Glomerular visceral epithelial cell (primary cell): ENCODE results near the gene DBNL.

ENCODE experiments used
- DNase-seq: peaks from one replicate; pipeline ENCODE4 v3.0.0-alpha.2; 2016; ENCODE audit errors: extremely low spot score

The DBNL gene

GRCh38 chr7:44100458-44101302 lies 56.2 kb downstream of the DBNL start:
- DNase-seq = peak; percentile 95

DNA sequence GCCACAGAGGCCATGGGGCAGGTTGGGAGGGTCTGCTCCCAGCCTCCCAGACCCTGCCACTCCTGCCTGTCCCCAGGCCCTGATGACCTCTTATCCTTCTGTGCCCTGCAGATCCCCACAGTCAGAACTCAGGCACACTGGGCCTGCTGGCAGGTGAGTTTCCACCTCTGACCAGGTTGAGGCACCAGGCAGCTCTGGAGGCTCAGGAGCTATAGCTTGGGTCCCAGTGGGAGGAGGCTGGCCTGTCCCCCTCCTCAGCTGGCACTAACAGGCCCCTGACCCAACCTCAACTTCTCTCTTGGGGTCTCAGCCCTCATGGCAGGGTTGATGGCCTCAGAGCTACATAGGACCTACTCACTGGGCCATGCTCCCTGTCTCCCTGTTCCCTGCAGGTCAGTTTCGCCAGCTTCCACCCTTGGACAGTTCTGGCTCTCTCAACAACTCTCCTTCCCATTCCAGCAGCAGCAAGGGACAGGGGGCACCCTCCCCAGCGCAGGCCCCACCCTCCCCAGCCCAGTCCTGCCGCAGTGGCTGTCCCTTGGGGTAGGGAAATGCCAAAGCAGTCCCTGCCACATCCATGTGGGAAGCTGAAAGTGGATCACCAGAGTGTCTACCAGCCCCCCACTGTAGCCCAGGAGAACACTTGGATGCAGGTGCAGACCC lies 56.9 kb downstream of the DBNL start:
- DNase-seq = no peak

DNA sequence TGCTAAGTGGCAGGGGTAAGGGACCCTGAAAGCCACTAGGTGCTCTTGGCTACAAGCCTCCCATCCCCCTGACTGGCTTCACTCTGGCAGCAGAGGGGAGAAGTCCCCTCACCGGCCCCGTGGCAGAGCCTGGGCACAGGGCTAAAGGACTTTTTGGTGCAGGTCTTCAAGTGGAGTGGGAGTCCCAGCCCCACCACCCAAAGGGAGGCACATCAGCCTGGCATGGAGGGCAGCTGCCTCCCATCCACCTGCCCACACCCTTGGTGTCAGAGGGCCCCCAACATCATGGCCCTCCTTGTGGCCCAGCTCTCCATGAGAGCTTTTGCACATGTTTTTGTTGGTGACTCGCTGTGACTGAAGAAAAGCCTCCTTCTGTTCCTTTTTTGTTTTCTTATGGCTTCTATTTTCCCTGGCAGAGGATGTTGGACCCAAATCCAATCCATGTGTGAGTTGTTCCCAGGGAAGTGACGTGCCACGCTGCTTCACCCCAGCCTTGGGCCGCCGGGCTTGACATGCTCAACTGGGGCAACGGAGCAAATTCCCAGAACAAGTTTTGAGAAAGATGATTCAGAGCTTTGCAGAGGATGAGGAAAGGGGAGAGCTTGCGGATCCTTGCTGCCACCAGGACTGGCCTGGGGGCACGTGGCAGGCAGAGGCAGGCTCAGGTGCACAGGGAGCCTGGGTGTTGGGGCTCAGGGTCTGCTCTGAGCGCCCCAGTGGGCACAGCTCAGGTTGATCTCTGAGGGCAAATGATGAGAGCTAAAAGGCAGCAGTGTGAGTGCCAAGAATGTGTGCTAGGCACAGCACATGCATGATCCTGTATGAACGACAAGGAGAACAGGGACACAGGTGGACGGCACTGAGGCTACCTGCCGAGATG lies 57.7 kb downstream of the DBNL start:
- DNase-seq = peak; percentile 37

DNA sequence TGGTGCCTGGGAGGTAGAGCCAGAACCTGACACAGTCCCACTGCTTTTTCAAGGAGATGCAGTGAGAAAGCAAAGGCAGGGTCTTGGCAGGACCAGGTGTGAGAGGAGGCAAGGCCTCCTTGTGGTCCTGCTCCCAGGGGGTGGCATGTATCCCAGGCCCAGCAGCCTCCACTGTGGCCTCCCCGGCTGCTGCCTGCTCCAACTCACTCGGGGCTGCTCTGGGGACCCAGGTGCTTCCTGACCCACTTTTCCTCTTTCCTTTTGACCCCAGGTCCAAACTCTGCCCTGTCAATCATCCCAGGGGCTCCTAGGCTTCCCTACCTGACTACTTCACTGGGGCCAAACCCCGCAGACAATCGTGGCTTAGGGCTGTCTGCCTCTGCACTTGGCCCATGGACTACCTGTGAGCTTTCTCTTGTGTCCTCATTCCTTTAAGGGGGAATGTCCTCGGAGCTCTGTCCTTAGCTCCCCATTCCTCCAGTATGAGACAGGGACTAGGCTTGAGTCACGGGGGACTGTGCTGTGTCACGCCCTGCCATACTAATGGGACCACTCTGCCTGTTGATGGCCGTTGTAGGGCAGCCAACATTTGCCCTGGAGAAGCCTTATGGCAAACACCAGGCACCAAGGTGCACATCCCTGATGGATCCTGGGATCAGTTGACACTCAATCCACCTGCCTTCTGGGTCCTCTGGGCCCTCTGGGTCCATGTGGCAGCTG lies 58.5 kb downstream of the DBNL start:
- no peak for DNase-seq

GRCh38 chr7:44103566-44103922 lies 59.0 kb downstream of the DBNL start:
- DNase-seq = no peak

GRCh38 chr7:44103923-44104859 lies 59.7 kb downstream of the DBNL start, which contains the start of gene AEBP1:
TSS of gene AEBP1 (plus strand) at chr7:44104345. CDS start at chr7:44104666, 321 bp downstream.
- no peak for DNase-seq

DNA sequence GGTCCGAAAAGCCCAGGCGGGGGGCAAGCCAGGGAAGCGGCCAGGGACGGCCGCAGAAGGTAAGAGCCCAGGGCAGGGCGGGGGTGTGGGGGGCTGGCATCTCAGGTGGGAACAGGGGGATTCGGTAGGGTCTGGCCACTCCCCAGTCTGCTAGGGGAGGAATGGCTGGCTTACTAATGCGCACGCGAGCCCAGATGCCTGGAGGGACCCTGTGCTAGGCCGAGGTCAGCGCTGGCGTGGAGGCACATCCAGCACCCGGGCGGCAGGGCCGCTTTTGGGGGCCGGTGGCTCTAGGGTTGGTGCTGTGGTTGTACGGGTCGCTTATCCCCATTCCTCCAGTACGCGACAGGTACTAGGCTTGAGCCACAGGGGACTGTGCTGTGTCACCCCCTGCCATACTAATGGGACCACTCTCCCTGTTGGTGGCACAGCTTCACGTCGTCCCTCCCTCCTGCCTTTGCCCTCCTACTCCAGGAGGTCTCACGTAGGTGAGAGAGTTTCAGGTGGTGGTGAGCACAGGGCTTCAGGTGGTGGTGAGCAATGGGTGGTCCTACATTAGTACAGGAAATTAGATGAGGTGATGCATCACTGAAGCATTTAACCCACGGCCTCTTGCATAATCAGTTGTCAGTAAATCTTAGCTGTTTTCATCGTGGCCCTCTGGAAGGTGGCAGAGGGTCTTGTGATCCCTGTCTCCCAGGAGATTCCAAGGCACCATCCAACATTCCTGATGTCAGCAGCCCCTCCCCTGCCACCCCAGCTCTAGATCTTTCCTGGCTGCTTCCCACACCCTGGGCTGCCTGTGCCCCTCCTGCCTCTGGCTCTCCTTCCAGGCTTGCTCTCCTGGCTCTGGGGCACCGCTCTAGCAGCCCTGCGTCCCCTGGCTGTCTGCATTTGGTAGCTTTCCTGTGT lies 60.6 kb downstream of the DBNL start:
- peak; percentile 77 for DNase-seq

GRCh38 chr7:44105832-44106231 lies 61.3 kb downstream of the DBNL start:
- DNase-seq = no peak

- DNase-seq = no peak
Observed at GRCh38 chr7:44106311-44107065, 62.0 kb downstream of the DBNL start.

DNA sequence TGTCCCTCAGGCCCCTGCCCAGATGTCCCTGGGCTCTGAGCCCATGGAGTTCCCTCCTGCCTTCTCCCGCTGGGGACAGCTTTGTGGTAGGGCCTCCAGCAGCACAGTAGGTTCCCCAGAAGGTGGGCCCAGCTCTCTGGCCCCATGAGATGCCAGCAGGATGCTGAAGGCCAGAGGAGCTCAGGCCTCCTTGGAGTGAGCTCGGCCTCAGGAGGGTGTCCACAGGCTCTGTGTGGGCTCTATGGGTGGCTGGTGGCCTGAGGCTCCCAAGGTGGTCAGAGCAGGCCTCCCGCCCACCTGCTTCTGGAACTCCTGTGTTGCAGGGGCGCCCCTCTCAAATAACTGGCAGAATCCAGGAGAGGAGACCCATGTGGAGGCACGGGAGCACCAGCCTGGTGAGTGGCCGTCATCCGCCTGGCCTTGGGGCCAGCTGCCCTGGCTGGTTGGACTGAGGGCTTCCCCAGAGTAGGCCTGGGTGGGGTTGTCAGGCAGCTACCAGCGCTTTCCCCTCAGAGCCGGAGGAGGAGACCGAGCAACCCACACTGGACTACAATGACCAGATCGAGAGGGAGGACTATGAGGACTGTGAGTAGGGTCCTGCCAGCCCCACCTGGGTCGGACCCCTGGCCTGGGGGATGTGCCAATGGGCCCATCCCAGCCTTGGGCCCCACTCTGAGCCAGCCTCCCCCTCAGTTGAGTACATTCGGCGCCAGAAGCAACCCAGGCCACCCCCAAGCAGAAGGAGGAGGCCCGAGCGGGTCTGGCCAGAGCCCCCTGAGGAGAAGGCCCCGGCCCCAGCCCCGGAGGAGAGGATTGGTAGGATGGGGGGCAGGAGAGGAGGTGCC lies 62.8 kb downstream of the DBNL start:
- DNase-seq = no peak

DNA sequence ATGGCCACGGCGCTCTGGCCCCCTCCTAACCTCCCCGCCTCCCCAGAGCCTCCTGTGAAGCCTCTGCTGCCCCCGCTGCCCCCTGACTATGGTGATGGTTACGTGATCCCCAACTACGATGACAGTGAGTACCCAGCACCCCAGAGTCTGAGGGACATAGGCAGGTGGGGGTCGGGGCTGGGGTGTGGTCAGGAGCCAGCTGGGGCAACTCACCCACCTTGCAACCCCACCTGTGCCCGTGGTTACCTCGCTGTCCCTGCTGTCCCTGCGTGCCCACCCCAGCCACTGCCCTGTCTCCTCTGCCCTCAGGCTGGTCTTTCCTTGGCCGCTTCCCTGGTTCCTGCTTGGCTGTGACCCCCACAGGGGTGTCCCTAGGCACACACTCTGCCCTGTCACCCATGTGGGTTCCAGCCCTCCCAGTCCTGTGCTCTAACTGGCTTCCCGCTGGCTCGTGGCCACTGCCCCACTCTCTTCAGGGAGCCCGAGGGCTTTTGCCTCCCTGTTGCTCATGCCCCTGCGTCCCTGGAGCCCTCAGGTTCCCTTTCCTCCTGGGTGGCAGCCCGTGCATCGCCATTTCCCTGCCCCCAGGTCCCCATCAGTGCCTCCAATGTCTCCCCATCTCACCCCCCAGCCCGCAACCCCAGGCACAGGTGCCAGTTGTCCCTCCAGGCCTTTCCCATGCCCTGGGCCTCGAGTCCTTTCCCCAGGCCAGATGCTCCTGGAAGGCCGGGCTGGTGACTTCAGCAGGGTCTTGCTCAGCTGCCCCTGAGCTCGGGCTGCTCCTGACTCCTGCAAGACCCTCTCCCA lies 63.7 kb downstream of the DBNL start:
- no peak for DNase-seq

- no peak for DNase-seq
Observed at GRCh38 chr7:44108768-44109750, 64.6 kb downstream of the DBNL start.

GRCh38 chr7:44109991-44110390 lies 65.5 kb downstream of the DBNL start:
- DNase-seq = no peak

DNA sequence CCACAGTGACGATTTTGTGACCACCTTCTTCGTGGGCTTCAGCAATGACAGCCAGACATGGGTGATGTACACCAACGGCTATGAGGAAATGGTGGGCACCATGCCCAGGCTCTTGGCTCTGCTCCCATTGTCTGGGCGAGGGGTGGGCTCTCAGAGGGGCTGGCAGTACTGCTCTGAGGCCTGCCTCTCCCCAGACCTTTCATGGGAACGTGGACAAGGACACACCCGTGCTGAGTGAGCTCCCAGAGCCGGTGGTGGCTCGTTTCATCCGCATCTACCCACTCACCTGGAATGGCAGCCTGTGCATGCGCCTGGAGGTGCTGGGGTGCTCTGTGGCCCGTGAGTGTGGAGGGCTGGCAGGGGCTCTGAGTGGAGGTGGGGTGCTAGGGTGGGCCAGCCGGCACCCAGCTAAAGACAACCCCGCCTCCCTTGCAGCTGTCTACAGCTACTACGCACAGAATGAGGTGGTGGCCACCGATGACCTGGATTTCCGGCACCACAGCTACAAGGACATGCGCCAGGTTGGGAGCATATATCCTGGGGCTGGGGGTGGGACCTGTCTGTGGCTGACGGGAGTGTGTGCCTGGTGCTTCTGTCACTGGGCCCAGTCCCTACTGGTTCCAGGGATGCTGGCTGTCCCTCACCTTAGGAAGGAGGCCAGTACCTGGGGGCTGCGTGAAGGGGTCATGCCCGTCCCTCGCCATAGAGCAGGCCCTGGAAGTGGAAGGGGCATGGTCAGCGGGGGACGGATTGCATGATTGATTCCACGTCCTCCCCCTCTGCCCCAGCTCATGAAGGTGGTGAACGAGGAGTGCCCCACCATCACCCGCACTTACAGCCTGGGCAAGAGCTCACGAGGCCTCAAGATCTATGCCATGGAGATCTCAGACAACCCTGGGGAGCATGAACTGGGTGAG lies 66.5 kb downstream of the DBNL start:
- no peak for DNase-seq
